ENCODE data around the gene CCDC68.

CCDC68 gene

GRCh38 chr18:54923339-54923956 is 35.8 kb downstream of the CCDC68 start:
- no peak for DNase-seq (ENCODE audit: low read depth in 2 of 2, low spot score in 1 of 2)

GRCh38 chr18:54919412-54919811 is 39.8 kb downstream of the CCDC68 start:
- no peak for DNase-seq (ENCODE audit: low read depth in 2 of 2, low spot score in 1 of 2)

- DNase-seq (ENCODE audit: low read depth in 2 of 2, low spot score in 1 of 2): no peak
Measured at GRCh38 chr18:54918060-54918459, 41.2 kb downstream of the CCDC68 start.

- DNase-seq (ENCODE audit: low read depth in 2 of 2, low spot score in 1 of 2): no peak
Measured at GRCh38 chr18:54916507-54916906, 42.8 kb downstream of the CCDC68 start.

- no peak for DNase-seq (ENCODE audit: low read depth in 2 of 2, low spot score in 1 of 2)
Measured at GRCh38 chr18:54914816-54915215, 44.4 kb downstream of the CCDC68 start.

GRCh38 chr18:54911551-54911950 is 47.7 kb downstream of the CCDC68 start:
- DNase-seq (ENCODE audit: low read depth in 2 of 2, low spot score in 1 of 2): no peak

GRCh38 chr18:54910161-54910919 is 48.9 kb downstream of the CCDC68 start:
- no peak for DNase-seq (ENCODE audit: low read depth in 2 of 2, low spot score in 1 of 2)

GRCh38 chr18:54909538-54909937 is 49.7 kb downstream of the CCDC68 start:
- DNase-seq (ENCODE audit: low read depth in 2 of 2, low spot score in 1 of 2): no peak

GRCh38 chr18:54906331-54907185 is 52.7 kb downstream of the CCDC68 start:
- DNase-seq (ENCODE audit: low read depth in 2 of 2, low spot score in 1 of 2): no peak

GRCh38 chr18:54905629-54906028 is 53.6 kb downstream of the CCDC68 start:
- DNase-seq (ENCODE audit: low read depth in 2 of 2, low spot score in 1 of 2): no peak

GRCh38 chr18:54904581-54904980 is 54.7 kb downstream of the CCDC68 start:
- no peak for DNase-seq (ENCODE audit: low read depth in 2 of 2, low spot score in 1 of 2)

GRCh38 chr18:54900290-54900689 is 59.0 kb downstream of the CCDC68 start:
- no peak for DNase-seq (ENCODE audit: low read depth in 2 of 2, low spot score in 1 of 2)

GRCh38 chr18:54899500-54899899 is 59.8 kb downstream of the CCDC68 start:
- DNase-seq (ENCODE audit: low read depth in 2 of 2, low spot score in 1 of 2): no peak

- no peak for DNase-seq (ENCODE audit: low read depth in 2 of 2, low spot score in 1 of 2)
Measured at GRCh38 chr18:54888933-54889332, 70.3 kb downstream of the CCDC68 start.

- no peak for DNase-seq (ENCODE audit: low read depth in 2 of 2, low spot score in 1 of 2)
Measured at GRCh38 chr18:54888378-54888777, 70.9 kb downstream of the CCDC68 start.

- DNase-seq (ENCODE audit: low read depth in 2 of 2, low spot score in 1 of 2): no peak
Measured at GRCh38 chr18:54883816-54884604, 75.3 kb downstream of the CCDC68 start.

GRCh38 chr18:54882318-54882717 is 76.9 kb downstream of the CCDC68 start:
- DNase-seq (ENCODE audit: low read depth in 2 of 2, low spot score in 1 of 2): no peak

GRCh38 chr18:54881229-54881768 is 78.0 kb downstream of the CCDC68 start:
- no peak for DNase-seq (ENCODE audit: low read depth in 2 of 2, low spot score in 1 of 2)

- DNase-seq (ENCODE audit: low read depth in 2 of 2, low spot score in 1 of 2): no peak
Measured at GRCh38 chr18:54880395-54881105, 78.7 kb downstream of the CCDC68 start.

GRCh38 chr18:54879691-54880090 is 79.6 kb downstream of the CCDC68 start:
- no peak for DNase-seq (ENCODE audit: low read depth in 2 of 2, low spot score in 1 of 2)
